PFSK-1 (cell line): ENCODE data around the gene IQCE.

ENCODE experiments used
- FOXP2 ChIP-seq: optimal IDR thresholded peaks from 2 replicates; pipeline ENCODE3; 2011; ENCODE audit warnings: borderline replicate concordance, control low read depth, inconsistent platforms; ENCODE audit not compliant: insufficient read depth; ENCODE audit errors: extremely low read length, extremely low read depth
- POLR2AphosphoS5 ChIP-seq: IDR thresholded peaks from 2 replicates; pipeline ENCODE4 v1.6.1; 2012; ENCODE audit warnings: low read depth, mild to moderate bottlenecking, control low read depth, low read length, moderate library complexity
- SIN3A ChIP-seq: IDR thresholded peaks from 2 replicates; pipeline ENCODE4 v1.6.1; 2012; ENCODE audit warnings: mild to moderate bottlenecking, low read length, moderate library complexity, borderline replicate concordance; ENCODE audit not compliant: insufficient read depth
- TAF1 ChIP-seq: IDR thresholded peaks from 2 replicates; pipeline ENCODE4 v1.6.1; 2012; ENCODE audit warnings: low read length, control low read depth, borderline replicate concordance; ENCODE audit not compliant: insufficient read depth
- TF ChIP-seq, protein P1 (sequence below), 2 experiments: IDR thresholded peaks; 2 replicates each; pipeline versions ENCODE4 v1.6.1 to v1.8.0; 2011 to 2012; ENCODE audit warnings: low read depth in 2 of 2, low read length in 2 of 2, control low read depth in 1 of 2, inconsistent platforms in 1 of 2, mild to moderate bottlenecking in 1 of 2, moderate library complexity in 1 of 2; ENCODE audit not compliant: insufficient read depth in 1 of 2

The IQCE gene

DNA sequence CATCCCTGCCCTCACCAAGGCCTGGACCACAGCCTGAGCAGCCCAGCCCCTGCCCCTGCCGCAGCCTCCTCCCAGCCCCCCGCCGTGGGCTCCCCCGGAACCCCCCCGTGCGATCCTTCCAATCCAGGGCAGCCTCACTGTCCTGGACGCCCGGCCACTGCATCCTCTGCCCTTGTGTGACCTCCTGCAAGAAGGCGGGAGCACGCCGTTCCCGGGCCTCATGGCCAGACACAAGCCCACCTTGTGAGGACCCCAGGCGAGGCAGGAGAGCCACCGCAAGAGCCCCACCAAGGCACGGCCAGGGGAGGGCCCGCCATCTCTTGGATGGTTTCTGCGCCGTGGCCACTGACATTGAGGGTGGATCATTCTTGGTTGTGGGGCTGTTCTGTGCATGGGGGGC lies 47.0 kb upstream of the IQCE start:
- TF ChIP-seq, protein P1, sequence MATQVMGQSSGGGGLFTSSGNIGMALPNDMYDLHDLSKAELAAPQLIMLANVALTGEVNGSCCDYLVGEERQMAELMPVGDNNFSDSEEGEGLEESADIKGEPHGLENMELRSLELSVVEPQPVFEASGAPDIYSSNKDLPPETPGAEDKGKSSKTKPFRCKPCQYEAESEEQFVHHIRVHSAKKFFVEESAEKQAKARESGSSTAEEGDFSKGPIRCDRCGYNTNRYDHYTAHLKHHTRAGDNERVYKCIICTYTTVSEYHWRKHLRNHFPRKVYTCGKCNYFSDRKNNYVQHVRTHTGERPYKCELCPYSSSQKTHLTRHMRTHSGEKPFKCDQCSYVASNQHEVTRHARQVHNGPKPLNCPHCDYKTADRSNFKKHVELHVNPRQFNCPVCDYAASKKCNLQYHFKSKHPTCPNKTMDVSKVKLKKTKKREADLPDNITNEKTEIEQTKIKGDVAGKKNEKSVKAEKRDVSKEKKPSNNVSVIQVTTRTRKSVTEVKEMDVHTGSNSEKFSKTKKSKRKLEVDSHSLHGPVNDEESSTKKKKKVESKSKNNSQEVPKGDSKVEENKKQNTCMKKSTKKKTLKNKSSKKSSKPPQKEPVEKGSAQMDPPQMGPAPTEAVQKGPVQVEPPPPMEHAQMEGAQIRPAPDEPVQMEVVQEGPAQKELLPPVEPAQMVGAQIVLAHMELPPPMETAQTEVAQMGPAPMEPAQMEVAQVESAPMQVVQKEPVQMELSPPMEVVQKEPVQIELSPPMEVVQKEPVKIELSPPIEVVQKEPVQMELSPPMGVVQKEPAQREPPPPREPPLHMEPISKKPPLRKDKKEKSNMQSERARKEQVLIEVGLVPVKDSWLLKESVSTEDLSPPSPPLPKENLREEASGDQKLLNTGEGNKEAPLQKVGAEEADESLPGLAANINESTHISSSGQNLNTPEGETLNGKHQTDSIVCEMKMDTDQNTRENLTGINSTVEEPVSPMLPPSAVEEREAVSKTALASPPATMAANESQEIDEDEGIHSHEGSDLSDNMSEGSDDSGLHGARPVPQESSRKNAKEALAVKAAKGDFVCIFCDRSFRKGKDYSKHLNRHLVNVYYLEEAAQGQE (IDR thresholded peaks at IDR 0.05; ENCODE audit: insufficient read depth in 1 of 2, low read depth in 2 of 2, low read length in 2 of 2), result no peak
- TF ChIP-seq TAF1 (no peak), POLR2AphosphoS5 (no peak), FOXP2 (no peak), SIN3A (no peak)

DNA sequence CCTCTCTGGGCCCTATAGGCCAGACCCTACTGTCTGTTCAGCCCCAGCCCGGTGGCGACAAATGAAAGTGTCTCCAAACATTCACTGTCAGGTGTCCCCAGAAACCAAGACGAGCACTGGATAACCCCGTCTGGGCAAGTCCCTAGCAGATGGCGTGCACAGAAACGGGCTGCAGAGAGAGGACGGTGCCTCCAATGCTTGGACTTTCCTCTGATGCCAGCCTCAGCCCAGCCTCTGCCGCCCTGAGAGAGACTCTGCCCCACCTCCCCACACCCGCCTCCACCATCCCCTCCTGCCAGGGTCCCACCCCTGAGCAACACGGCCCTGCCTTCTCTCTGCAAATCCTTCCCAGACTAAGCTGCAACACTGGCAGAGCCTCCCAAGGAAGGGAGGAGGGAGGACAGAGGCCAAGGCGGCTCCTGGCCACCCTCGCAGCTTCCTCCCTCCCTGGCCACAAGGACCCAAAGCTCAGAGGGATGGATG lies 46.6 kb upstream of the IQCE start:
- TF ChIP-seq TAF1 (no peak), FOXP2 (no peak), POLR2AphosphoS5 (no peak), SIN3A (no peak)
- TF ChIP-seq, protein P1 (IDR thresholded peaks at IDR 0.05; ENCODE audit: insufficient read depth in 1 of 2, low read depth in 2 of 2, low read length in 2 of 2), result no peak

DNA sequence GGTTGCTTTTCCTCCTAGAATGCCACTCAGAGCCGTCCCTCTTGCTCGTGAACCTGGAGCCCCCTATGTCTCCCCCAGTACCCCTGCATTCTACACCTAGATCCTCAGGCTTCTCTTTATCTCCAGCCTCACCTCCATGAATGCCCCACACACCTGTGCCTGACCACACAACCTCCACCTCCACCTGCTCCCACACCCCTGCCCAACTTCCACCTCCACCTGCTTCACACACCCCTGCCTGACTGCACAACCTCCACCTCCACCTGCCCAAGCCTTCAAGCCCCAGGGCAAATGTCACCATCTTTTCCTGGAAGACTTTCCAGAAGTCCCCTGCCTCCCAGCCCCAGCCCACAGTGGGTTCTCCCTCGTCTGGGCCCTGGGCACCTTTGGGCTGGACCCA lies 46.1 kb upstream of the IQCE start:
- TF ChIP-seq POLR2AphosphoS5 (no peak), FOXP2 (no peak), SIN3A (no peak), TAF1 (no peak)
- TF ChIP-seq, protein P1 (IDR thresholded peaks at IDR 0.05; ENCODE audit: insufficient read depth in 1 of 2, low read depth in 2 of 2, low read length in 2 of 2), result no peak

DNA sequence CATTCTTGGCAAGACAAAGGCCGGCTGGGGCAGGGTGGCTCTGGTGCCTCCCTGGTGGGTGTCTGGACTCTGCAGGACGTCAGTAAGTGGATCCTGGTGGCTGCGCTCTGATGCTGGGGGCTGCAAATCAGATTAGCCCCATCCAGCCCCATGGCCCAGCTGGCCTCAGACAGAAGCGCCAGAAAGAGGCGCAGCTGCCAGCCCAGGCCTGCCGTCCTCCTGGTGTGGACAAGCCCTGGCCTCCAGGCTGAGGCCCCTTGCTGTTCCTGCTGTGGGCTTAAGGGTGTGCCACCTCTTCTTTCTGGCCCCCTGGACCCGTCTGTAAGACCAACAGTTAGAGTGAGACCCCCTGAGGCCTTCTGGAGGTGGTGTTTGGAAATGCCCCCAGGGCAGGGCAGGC lies 45.1 kb upstream of the IQCE start:
- TF ChIP-seq POLR2AphosphoS5 (no peak), SIN3A (no peak), TAF1 (no peak), FOXP2 (no peak)
- TF ChIP-seq, protein P1 (IDR thresholded peaks at IDR 0.05; ENCODE audit: insufficient read depth in 1 of 2, low read depth in 2 of 2, low read length in 2 of 2), result no peak

DNA sequence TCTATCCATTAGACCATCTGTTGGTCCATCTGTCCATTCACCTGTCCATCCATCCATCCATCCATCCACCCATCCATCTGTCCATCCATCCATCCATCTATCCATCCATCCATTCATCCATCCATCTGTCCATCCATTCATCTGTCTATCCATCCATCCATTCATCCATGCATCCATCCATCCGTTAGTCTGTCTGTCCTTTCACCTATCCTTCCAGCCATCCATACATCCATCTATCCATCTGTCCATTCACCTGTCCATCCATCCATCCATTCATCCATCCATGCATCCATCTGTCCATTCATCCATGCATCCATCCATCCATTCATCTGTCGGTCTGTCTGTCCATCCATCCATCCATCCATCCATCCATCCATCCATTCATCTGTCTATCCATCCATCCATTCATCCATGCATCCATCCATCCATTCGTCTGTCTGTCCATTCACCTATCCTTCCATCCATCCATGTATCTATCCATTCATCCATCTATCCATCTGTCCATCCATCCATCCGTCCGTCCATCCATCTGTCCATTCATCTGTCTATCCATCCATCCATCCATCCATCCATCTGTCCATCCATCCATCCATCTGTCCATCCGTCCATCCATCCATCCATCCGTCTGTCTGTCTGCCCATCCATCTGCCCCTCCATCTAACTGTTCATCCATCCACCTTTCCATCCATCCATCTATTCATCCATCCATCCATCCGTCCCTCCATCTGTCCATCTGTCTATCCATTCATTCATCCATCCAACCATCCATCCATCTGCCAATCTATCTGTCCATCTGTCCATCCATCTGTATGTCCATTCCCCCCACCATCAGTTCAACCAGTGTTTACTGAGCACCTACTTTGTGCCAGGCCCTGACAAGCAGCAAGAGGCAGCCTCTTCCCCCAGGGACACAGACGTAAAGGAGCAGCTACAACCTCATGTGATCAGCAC lies 44.0 kb upstream of the IQCE start:
- TF ChIP-seq, protein P1 (IDR thresholded peaks at IDR 0.05; ENCODE audit: insufficient read depth in 1 of 2, low read depth in 2 of 2, low read length in 2 of 2), result no peak
- no peak for TF ChIP-seq TAF1
- TF ChIP-seq POLR2AphosphoS5, result no peak
- TF ChIP-seq SIN3A, result no peak
- no peak for TF ChIP-seq FOXP2
